ENCODE data around the gene LLCFC1.

LLCFC1 gene

DNA sequence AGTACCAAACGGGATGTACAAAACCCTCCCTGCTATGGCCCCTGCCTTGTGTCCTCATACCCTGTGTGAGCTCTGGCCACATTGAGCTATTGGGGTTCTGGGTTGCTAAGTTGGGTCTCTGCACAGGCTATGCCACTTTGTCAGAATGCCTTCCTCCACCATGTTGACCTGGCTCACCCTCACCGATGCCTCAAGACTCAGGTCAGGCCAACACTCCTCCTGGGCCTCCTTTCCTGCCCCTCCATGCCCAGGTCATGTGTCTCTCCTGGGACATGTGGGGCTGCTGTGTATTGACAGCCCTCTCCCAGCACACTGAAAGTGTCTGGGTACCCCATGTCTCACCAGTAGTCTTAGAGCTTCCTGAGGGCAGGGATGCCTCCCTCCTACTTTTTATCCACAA is 20.4 kb upstream of the LLCFC1 start:
- no peak for TF ChIP-seq GATA3 (IDR thresholded peaks at IDR 0.05; ENCODE audit: low read depth, low read length)
- TF ChIP-seq GATA2 (IDR thresholded peaks at IDR 0.05; ENCODE audit: low read depth, low read length): no peak

DNA sequence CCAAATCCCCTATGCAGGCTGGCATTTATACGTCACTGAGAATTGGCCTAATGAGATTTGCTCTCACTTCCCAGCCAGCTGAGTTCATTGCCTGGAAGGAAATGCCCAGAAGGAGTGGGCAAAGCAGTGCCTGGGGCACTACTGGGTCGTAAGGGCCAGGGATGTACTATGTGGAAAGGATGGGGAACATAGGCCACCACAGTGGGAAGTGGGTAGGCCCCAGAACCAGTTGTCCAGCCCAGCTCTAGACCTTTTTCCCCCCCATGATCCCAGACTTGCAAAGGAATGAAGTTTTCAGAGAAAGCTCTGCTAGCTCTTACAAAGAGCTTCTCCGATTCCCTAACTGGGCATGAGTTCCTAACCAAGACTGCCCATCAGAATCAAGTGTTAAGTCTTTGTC is 19.6 kb upstream of the LLCFC1 start:
- TF ChIP-seq GATA2 (IDR thresholded peaks at IDR 0.05; ENCODE audit: low read depth, low read length) (no peak), GATA3 (IDR thresholded peaks at IDR 0.05; ENCODE audit: low read depth, low read length) (no peak)

DNA sequence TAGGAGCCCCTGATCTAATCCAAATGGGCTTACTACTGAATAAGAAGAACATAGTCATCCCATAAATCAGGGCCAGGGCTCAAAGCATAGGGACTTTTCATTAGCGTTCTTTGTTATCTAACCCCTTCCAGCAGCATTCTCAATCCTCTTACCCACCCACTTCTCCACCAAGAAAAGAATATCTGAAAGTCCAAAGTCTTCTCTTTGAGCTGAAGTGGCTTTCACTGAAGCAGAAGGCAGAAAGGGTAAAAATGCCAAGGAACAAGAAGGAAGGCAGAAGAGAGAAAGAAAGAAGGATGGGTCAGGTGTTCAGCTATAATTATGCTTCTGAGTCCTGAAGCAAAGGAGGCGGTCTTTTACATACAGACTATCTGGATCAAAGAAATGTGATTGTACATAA is 15.9 kb upstream of the LLCFC1 start:
- TF ChIP-seq GATA3 (IDR thresholded peaks at IDR 0.05; ENCODE audit: low read depth, low read length) (no peak), GATA2 (IDR thresholded peaks at IDR 0.05; ENCODE audit: low read depth, low read length) (no peak)

DNA sequence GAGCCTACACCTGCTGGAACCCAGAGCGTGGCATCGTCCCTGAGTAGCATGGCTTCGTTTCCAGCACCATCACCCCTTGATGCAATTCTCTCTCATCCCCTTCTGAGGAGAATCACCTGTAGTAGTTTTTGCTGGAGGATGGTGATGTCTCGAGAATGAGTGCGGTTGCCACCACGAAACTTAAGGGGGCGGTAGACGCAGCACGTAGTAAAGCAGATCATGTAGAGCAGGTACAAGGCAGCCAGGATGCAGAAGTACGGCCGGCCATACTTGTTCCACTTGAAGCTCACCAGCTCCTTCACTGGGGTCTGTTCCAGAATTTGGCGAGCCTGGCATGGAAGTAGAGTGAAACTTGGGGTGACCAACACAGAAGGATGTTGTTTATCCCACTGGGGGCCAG is 13.9 kb upstream of the LLCFC1 start:
- TF ChIP-seq GATA3 (IDR thresholded peaks at IDR 0.05; ENCODE audit: low read depth, low read length): no peak
- TF ChIP-seq GATA2 (IDR thresholded peaks at IDR 0.05; ENCODE audit: low read depth, low read length): no peak

DNA sequence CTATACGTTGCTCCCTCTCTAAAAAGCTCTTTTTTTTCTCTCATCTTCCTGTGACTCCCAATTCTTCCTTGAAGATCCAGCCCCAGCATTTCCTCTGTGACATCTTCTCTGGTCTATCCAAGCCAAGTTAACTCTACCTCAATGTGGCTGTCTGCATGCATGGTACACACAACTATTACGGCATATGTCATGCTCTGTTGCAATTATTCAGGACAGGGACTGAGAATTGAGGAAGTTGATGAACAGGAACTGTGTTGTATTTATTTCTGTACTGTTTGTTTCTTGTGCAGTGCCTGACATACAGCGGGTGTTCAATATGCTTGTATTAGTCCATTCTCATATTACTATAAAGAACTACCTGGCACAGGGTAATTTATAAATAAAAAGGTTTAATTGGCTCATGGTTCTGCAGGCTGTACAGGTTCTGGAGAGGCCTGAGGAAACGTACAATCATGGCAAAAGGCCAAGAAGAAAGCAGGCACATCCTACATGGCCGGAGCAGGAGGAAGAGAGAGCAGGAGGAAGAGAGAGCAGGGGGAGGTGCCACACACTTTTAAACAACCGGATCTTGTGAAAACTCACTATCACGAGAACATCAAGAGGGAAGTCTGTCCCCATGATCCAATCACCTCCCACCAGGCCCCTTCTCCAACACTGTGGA is 12.1 kb upstream of the LLCFC1 start:
- TF ChIP-seq GATA3 (IDR thresholded peaks at IDR 0.05; ENCODE audit: low read depth, low read length) (no peak), GATA2 (IDR thresholded peaks at IDR 0.05; ENCODE audit: low read depth, low read length) (no peak)

DNA sequence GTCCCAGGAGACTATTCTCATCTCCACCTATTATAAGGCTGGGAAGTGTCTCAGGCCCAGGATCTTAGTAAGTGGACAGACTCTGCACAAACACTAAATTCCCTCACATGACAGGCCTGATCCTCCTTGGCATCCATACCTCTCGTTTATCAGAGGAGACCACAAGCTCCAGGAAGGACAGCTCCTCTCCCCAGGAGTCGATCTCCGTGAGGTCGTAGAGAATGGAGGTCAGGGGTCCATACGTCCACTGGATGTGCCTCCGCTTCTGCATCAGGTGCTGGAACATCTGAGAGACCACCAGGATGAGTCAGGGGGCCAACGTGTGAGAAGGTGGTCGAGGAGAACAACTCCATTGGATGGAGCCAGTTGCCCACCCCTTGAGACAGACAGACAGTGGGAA is 11.3 kb upstream of the LLCFC1 start:
- TF ChIP-seq GATA2 (IDR thresholded peaks at IDR 0.05; ENCODE audit: low read depth, low read length) (no peak), GATA3 (IDR thresholded peaks at IDR 0.05; ENCODE audit: low read depth, low read length) (no peak)

DNA sequence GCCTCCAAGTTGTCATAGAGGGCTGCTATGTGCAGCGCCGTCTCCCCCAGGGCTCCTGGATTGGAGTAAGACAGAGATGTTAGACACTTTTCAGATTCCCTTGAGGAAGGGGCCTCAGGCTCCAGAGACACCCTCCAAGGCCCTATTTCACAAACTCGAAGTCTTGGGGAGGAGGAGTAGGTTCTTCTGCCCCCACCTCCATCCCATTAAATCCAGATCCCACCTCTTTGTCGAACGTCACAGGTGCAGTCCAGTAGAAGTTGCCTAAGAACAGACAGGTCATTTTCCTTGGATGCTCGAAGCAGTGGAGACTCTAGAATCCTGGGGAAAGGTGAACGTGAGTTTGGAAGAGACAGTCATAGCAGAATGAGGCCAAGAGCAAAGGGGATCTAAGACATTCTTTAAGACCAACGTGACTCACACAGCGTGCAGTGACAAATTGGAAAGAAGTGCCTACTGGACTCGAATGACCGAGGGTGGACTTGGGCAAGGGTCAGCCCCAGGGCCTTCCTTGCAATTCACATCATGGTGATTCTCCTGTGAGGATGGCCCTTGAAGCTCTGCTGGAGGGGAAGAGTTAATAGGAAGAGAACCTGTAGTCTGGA is 9.1 kb upstream of the LLCFC1 start:
- TF ChIP-seq GATA3 (IDR thresholded peaks at IDR 0.05; ENCODE audit: low read depth, low read length): no peak
- TF ChIP-seq GATA2 (IDR thresholded peaks at IDR 0.05; ENCODE audit: low read depth, low read length): no peak

DNA sequence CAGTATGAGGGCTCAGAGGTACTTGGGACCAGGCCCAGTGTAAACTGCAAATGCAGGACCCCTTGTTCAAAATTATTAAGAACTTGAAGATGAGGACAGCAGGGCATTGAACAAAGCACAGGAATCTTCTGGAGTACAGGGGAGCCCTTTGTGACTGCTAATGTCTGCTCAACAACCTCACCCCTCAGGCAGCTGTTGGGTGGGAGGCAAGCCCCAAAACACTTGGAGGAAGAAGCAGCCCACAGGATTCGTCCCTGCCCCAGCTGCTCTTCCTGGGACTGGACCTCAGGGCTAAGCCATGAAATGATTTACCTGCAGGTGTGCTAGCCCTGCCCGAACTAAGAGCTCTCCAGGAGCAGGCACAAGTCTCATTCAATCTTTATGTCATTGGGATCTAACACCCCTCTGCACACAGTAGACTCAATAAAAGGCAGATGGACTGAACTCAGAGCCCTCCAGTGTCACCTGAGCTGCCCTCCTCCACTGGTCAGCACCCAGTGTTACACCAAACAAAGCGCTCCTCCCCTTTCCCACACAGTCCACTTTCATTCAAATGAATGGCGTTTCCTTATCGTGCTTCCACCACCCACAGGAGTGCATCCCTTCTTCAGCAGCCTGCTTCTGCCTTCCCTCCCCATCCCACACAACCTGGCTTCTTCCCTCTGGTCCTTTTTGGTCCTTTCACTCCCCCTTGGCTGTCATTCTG is 6.7 kb upstream of the LLCFC1 start:
- TF ChIP-seq GATA3 (IDR thresholded peaks at IDR 0.05; ENCODE audit: low read depth, low read length): no peak
- TF ChIP-seq GATA2 (IDR thresholded peaks at IDR 0.05; ENCODE audit: low read depth, low read length): no peak

DNA sequence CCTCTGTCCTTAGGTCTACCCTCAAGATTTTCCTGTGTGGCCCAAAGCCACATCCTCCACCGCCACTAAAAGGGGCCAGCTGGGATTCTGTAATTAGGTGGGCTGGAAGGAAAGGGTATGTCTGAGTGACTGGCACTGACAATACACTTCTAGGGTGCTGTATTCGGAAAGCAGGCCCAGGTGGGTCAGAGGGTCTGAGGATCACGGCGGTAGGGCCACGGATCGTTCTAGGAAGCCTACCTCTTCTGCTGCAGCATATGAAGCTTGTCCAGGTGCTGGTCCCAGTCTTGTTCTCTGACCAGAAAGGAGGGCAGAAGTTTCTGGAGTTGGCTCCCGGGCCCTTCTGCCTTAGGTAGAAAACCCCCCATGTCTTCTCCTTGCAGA is 6.2 kb upstream of the LLCFC1 start:
- TF ChIP-seq GATA3 (IDR thresholded peaks at IDR 0.05; ENCODE audit: low read depth, low read length) (no peak), GATA2 (IDR thresholded peaks at IDR 0.05; ENCODE audit: low read depth, low read length) (no peak)

DNA sequence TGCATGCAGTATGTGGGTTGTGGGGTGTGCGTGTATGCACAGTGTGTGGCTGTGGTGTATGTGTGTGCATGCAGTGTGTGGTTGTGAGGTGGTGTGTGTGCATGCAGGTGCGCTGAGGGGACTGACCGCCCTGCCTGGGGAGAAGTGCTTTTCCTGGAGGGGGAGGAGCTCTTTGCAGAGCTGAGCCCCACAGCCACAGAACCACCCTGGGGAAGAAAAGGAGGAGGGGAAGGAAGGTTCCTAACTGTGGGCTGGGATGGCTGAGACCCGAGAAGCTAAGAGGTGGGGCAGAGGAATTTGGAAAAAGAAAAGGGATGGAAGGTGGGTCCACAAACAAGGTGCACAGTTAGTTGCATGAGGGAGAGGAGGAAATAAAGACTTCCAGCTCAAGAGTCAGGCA is 5.7 kb upstream of the LLCFC1 start, which contains the start of gene TRPV5:
TSS of gene TRPV5 (minus strand) at position 123 of the 400 bp plus-strand sequence. CDS start 287 bp downstream, outside the sequence.
- TF ChIP-seq GATA2 (IDR thresholded peaks at IDR 0.05; ENCODE audit: low read depth, low read length) (no peak), GATA3 (IDR thresholded peaks at IDR 0.05; ENCODE audit: low read depth, low read length) (no peak)

DNA sequence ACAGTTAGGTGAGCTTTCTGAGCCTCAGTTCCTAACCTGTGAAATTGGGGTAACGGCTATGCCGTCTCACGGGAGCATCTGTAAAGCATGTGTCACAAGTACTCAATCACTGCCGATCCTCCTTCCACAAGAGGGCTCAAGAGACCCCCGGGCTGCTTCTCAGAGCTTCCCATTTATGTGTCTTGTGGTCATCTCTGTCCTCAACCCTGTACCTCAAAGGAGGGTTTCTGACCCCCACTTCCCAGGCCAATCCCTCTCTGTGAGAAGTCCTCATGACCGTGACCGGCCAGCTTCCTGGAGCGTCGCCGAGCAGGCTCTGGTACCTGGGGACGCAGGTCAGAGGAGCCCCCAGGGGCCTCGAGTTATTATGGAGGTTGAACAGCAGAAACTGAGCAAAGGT is 5.2 kb upstream of the LLCFC1 start:
- TF ChIP-seq GATA2 (IDR thresholded peaks at IDR 0.05; ENCODE audit: low read depth, low read length) (no peak), GATA3 (IDR thresholded peaks at IDR 0.05; ENCODE audit: low read depth, low read length) (no peak)

DNA sequence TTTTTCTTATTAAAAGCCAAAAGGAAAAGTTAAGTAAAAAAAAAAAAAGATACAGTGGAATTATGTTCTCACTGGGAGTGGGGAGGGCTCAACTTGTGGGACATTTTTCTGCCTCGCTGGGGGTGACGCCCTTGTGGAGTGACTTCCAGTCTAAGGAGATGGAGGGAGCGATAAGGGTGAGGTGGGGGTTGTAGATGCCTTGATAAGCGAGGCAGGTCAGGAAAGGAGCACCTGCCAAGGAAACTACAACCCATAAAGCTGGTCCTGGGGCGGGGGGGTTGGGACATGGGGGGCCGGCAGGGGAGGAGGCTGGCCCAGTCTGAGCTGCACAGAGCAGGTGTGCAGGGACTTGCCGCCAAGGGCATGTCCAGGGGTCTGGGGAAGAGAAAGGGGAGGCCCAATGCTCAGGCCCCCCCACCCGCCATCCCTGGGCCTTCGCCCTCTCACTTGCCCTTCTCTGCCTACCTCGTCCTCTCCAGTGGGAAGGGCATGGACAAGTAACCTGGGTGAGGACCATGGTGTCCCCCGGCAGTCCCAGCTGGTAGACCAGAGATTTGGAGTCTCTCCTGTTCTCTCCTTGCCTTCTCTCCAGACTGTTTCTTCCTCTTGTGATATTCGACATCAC is 3.2 kb upstream of the LLCFC1 start:
- TF ChIP-seq GATA2 (IDR thresholded peaks at IDR 0.05; ENCODE audit: low read depth, low read length) (no peak), GATA3 (IDR thresholded peaks at IDR 0.05; ENCODE audit: low read depth, low read length) (no peak)

DNA sequence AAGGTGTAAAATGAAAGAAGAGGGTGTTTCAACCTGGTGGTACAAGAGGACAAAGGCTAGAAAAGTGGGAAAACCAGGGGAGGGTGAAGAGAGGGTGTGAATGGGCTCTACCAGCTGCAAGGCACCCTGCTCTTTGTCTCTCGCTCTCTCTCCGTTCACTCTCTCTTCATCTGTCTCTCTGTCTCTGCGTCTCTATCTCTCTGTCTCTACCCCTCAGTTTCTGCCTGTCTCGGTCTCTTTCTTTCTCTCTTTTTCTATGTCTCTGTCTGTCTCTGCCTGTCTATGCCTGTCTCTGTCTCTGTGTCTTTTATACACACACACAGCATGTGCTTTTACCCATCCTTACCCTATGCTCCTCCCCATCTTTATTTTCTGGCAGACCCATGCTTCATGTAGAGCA is 673 bp upstream of the LLCFC1 start:
- no peak for TF ChIP-seq GATA3 (IDR thresholded peaks at IDR 0.05; ENCODE audit: low read depth, low read length)
- no peak for TF ChIP-seq GATA2 (IDR thresholded peaks at IDR 0.05; ENCODE audit: low read depth, low read length)

DNA sequence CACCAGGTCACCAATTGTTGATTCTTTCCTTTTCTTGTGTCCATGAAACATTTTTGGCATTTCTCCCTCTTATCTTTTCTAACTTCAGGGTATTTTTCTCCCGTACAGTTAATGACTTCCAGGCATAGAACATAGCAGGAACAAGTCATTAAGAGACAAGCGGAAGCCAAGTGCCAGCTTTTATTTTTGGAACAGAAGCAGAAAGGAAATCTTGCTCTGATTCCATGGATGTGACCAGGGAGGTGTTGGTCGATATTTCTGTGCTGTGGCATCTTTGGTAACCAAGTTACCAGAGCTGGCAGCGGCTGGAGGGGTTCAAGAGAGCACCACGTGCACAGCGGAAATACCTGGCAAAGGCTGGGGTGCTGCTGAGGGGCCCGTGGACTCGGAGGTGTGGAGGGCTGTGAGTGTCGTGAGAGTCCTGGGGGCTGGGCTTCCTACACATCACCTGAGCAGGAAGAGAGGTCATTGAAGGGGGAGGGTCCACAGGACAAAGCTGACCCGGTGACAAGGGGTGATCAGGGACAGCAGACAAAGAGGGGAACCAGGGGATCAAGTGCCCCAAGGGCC is 1.8 kb downstream of the LLCFC1 start:
- TF ChIP-seq GATA2 (IDR thresholded peaks at IDR 0.05; ENCODE audit: low read depth, low read length): no peak
- no peak for TF ChIP-seq GATA3 (IDR thresholded peaks at IDR 0.05; ENCODE audit: low read depth, low read length)

Measured in SH-SY5Y (cell line).